ENCODE measurements around the gene SMYD3.

DNA sequence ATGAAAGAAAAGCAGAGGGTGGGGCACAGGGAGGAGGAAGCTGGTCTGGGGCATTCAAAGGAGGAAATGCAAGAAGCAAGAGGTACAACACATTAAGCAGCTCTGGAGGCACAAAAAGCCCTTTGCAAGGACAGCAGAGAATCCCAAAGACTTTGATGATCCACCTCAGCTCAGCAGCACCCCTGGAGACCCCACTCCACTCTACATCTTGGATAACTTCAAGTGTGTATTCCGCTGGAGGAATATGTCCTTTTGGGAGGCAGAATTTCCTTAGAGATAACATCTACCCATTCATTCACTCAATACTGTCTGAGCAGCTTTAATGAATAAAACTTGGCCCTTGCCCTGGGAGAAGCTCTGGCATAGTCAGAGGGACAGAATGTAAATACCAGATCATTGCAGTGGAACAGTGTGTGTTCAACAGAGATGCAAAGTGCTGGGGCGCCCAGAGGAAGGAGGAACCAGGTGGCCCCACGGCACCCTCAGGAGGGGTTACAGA, 752.6 kb downstream of the SMYD3 start:
- TF ChIP-seq POLR2A (IDR thresholded peaks at IDR 0.05; ENCODE audit: low read depth), result no peak
- no peak for TF ChIP-seq EP300 (IDR thresholded peaks at IDR 0.05)
- TF ChIP-seq, protein P1, sequence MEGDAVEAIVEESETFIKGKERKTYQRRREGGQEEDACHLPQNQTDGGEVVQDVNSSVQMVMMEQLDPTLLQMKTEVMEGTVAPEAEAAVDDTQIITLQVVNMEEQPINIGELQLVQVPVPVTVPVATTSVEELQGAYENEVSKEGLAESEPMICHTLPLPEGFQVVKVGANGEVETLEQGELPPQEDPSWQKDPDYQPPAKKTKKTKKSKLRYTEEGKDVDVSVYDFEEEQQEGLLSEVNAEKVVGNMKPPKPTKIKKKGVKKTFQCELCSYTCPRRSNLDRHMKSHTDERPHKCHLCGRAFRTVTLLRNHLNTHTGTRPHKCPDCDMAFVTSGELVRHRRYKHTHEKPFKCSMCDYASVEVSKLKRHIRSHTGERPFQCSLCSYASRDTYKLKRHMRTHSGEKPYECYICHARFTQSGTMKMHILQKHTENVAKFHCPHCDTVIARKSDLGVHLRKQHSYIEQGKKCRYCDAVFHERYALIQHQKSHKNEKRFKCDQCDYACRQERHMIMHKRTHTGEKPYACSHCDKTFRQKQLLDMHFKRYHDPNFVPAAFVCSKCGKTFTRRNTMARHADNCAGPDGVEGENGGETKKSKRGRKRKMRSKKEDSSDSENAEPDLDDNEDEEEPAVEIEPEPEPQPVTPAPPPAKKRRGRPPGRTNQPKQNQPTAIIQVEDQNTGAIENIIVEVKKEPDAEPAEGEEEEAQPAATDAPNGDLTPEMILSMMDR (IDR thresholded peaks at IDR 0.05), result no peak
